ENCODE data around the gene CBX4. TPM values are rescaled to one million over a fixed set of nuclear protein-coding genes. Genes with fewer than 3 reads are reported as not detected.
A peak's percentile ranks its signal among the peaks of the same experiment; 100 is the strongest.

CBX4 gene
- total and polyA plus RNA-seq, 2 of the 13 experiments (the other 11 are each of a cell fraction or from before 2014, with no cell fraction given): 25.8 to 50.8 TPM

DNA sequence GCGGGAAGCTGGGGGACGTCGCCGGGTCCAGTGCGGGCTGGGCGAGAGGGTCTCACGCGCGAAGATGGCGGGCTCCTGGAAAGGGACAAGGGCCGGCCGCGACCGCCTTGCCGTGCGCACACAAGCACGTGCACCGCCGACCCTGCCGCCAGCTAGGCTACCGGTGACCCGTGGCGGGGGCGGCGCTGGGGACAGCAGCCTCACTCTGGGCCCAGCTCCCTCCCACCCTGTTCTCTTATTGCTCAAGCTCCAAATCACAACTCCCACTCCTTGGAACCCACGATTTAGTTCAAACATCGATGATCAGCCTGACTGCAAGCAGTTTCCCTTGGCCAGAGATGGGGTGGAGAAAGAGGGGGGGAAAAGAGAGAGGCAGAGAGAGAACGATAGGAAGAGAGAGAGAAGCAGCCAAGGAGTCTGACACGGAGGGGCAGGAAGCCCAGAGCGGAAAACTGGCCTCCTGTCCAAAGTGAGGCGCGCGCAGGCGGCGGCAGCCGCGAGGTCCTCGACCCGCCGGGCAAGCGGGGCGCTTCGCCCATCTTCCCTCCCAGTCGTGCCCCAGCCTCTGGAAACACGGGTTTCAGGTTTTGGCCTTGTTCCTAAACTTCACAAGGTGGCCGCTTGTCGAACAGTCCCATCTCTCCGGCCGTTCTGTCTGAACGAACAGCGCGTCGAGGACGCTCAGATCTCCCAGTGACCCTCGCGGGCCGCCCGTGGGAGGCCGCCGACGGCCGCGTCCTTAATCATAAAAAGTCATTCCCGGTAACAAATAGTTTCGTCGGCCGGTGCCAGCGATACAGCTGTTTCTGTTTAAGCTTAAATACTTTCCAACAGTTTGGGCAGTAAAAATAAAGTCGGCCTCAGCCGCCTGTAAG lies 40.7 kb downstream of the CBX4 start (continued):
- TF ChIP-seq, protein P1, sequence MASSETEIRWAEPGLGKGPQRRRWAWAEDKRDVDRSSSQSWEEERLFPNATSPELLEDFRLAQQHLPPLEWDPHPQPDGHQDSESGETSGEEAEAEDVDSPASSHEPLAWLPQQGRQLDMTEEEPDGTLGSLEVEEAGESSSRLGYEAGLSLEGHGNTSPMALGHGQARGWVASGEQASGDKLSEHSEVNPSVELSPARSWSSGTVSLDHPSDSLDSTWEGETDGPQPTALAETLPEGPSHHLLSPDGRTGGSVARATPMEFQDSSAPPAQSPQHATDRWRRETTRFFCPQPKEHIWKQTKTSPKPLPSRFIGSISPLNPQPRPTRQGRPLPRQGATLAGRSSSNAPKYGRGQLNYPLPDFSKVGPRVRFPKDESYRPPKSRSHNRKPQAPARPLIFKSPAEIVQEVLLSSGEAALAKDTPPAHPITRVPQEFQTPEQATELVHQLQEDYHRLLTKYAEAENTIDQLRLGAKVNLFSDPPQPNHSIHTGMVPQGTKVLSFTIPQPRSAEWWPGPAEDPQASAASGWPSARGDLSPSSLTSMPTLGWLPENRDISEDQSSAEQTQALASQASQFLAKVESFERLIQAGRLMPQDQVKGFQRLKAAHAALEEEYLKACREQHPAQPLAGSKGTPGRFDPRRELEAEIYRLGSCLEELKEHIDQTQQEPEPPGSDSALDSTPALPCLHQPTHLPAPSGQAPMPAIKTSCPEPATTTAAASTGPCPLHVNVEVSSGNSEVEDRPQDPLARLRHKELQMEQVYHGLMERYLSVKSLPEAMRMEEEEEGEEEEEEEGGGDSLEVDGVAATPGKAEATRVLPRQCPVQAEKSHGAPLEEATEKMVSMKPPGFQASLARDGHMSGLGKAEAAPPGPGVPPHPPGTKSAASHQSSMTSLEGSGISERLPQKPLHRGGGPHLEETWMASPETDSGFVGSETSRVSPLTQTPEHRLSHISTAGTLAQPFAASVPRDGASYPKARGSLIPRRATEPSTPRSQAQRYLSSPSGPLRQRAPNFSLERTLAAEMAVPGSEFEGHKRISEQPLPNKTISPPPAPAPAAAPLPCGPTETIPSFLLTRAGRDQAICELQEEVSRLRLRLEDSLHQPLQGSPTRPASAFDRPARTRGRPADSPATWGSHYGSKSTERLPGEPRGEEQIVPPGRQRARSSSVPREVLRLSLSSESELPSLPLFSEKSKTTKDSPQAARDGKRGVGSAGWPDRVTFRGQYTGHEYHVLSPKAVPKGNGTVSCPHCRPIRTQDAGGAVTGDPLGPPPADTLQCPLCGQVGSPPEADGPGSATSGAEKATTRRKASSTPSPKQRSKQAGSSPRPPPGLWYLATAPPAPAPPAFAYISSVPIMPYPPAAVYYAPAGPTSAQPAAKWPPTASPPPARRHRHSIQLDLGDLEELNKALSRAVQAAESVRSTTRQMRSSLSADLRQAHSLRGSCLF (CRISPR knock-in tag; IDR thresholded peaks at IDR 0.05; ENCODE audit: borderline replicate concordance): no peak
- TF ChIP-seq, protein P2, sequence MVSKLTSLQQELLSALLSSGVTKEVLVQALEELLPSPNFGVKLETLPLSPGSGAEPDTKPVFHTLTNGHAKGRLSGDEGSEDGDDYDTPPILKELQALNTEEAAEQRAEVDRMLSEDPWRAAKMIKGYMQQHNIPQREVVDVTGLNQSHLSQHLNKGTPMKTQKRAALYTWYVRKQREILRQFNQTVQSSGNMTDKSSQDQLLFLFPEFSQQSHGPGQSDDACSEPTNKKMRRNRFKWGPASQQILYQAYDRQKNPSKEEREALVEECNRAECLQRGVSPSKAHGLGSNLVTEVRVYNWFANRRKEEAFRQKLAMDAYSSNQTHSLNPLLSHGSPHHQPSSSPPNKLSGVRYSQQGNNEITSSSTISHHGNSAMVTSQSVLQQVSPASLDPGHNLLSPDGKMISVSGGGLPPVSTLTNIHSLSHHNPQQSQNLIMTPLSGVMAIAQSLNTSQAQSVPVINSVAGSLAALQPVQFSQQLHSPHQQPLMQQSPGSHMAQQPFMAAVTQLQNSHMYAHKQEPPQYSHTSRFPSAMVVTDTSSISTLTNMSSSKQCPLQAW (CRISPR knock-in tag; IDR thresholded peaks at IDR 0.05): peak; percentile 32; the same call in 1 of the 2 replicates
- peak; percentile 72; the same call in 1 of the 2 replicates for TF ChIP-seq ZNF713 (CRISPR knock-in tag; IDR thresholded peaks at IDR 0.05)
- TF ChIP-seq, protein P3, sequence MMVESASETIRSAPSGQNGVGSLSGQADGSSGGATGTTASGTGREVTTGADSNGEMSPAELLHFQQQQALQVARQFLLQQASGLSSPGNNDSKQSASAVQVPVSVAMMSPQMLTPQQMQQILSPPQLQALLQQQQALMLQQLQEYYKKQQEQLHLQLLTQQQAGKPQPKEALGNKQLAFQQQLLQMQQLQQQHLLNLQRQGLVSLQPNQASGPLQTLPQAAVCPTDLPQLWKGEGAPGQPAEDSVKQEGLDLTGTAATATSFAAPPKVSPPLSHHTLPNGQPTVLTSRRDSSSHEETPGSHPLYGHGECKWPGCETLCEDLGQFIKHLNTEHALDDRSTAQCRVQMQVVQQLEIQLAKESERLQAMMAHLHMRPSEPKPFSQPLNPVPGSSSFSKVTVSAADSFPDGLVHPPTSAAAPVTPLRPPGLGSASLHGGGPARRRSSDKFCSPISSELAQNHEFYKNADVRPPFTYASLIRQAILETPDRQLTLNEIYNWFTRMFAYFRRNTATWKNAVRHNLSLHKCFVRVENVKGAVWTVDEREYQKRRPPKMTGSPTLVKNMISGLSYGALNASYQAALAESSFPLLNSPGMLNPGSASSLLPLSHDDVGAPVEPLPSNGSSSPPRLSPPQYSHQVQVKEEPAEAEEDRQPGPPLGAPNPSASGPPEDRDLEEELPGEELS (CRISPR knock-in tag; IDR thresholded peaks at IDR 0.05): no peak
- TF ChIP-seq ZNF124 (CRISPR knock-in tag; IDR thresholded peaks at IDR 0.05): peak; percentile 68; the same call in 1 of the 2 replicates
- TF ChIP-seq, protein P4, sequence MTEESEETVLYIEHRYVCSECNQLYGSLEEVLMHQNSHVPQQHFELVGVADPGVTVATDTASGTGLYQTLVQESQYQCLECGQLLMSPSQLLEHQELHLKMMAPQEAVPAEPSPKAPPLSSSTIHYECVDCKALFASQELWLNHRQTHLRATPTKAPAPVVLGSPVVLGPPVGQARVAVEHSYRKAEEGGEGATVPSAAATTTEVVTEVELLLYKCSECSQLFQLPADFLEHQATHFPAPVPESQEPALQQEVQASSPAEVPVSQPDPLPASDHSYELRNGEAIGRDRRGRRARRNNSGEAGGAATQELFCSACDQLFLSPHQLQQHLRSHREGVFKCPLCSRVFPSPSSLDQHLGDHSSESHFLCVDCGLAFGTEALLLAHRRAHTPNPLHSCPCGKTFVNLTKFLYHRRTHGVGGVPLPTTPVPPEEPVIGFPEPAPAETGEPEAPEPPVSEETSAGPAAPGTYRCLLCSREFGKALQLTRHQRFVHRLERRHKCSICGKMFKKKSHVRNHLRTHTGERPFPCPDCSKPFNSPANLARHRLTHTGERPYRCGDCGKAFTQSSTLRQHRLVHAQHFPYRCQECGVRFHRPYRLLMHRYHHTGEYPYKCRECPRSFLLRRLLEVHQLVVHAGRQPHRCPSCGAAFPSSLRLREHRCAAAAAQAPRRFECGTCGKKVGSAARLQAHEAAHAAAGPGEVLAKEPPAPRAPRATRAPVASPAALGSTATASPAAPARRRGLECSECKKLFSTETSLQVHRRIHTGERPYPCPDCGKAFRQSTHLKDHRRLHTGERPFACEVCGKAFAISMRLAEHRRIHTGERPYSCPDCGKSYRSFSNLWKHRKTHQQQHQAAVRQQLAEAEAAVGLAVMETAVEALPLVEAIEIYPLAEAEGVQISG (CRISPR knock-in tag; IDR thresholded peaks at IDR 0.05): no peak; the same call in 1 of the 2 replicates
- TF ChIP-seq, protein P5, sequence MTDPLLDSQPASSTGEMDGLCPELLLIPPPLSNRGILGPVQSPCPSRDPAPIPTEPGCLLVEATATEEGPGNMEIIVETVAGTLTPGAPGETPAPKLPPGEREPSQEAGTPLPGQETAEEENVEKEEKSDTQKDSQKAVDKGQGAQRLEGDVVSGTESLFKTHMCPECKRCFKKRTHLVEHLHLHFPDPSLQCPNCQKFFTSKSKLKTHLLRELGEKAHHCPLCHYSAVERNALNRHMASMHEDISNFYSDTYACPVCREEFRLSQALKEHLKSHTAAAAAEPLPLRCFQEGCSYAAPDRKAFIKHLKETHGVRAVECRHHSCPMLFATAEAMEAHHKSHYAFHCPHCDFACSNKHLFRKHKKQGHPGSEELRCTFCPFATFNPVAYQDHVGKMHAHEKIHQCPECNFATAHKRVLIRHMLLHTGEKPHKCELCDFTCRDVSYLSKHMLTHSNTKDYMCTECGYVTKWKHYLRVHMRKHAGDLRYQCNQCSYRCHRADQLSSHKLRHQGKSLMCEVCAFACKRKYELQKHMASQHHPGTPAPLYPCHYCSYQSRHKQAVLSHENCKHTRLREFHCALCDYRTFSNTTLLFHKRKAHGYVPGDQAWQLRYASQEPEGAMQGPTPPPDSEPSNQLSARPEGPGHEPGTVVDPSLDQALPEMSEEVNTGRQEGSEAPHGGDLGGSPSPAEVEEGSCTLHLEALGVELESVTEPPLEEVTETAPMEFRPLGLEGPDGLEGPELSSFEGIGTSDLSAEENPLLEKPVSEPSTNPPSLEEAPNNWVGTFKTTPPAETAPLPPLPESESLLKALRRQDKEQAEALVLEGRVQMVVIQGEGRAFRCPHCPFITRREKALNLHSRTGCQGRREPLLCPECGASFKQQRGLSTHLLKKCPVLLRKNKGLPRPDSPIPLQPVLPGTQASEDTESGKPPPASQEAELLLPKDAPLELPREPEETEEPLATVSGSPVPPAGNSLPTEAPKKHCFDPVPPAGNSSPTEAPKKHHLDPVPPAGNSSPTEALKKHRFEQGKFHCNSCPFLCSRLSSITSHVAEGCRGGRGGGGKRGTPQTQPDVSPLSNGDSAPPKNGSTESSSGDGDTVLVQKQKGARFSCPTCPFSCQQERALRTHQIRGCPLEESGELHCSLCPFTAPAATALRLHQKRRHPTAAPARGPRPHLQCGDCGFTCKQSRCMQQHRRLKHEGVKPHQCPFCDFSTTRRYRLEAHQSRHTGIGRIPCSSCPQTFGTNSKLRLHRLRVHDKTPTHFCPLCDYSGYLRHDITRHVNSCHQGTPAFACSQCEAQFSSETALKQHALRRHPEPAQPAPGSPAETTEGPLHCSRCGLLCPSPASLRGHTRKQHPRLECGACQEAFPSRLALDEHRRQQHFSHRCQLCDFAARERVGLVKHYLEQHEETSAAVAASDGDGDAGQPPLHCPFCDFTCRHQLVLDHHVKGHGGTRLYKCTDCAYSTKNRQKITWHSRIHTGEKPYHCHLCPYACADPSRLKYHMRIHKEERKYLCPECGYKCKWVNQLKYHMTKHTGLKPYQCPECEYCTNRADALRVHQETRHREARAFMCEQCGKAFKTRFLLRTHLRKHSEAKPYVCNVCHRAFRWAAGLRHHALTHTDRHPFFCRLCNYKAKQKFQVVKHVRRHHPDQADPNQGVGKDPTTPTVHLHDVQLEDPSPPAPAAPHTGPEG (CRISPR knock-in tag; IDR thresholded peaks at IDR 0.05): peak; percentile 49; the same call in 1 of the 2 replicates
- peak; percentile 29; the same call in 1 of the 2 replicates for TF ChIP-seq SNAI1 (CRISPR knock-in tag; IDR thresholded peaks at IDR 0.05; ENCODE audit: borderline replicate concordance)
- no peak for TF ChIP-seq ZBTB1 (CRISPR knock-in tag; IDR thresholded peaks at IDR 0.05; ENCODE audit: borderline replicate concordance)
